Activated CD4-positive, alpha-beta memory T cell treated with anti-CD3 and anti-CD28 coated beads for 36 hours (primary cell): ENCODE data around the gene ZNF497. TPM values are rescaled to one million over a fixed set of nuclear protein-coding genes. Genes with fewer than 3 reads are reported as not detected.

ENCODE experiments used
- CTCF ChIA-PET: fragments of 350-600 bp; sonication (Branson Sonifier 250); formaldehyde crosslinking; loops from one replicate; lab custom pipeline; 2021; ENCODE audit warnings: antibody characterized with exemption, inconsistent platforms; lab: Charles Lee
- POLR2A ChIA-PET: fragments of 350-600 bp; sonication (Branson Sonifier 250); formaldehyde crosslinking; loops from one replicate; lab custom pipeline; 2021; ENCODE audit warnings: antibody characterized with exemption; lab: Charles Lee
- DNase-seq: peaks from one replicate; pipeline ENCODE4 v3.0.0-alpha.2; 2020
- H3K27ac Mint-ChIP-seq: one replicate; pipeline ENCODE4 v1.8.0; 2021; ENCODE audit warnings: mixed read lengths
- H3K27me3 Mint-ChIP-seq: one replicate; pipeline ENCODE4 v1.8.0; 2021; ENCODE audit warnings: mixed read lengths
- H3K36me3 Mint-ChIP-seq: one replicate; pipeline ENCODE4 v1.8.0; 2021; ENCODE audit warnings: mixed read lengths
- H3K4me1 Mint-ChIP-seq: one replicate; pipeline ENCODE4 v1.8.0; 2021; ENCODE audit warnings: low read depth, mixed read lengths
- H3K4me3 Mint-ChIP-seq: one replicate; pipeline ENCODE4 v1.8.0; 2021; ENCODE audit warnings: mild to moderate bottlenecking, mixed read lengths
- H3K9me3 Mint-ChIP-seq: one replicate; pipeline ENCODE4 v1.8.0; 2021; ENCODE audit warnings: mixed read lengths
- intact Hi-C: fragments of 100-400 bp; cut with micrococcal nuclease; formaldehyde crosslinking; loops from one replicate; pipeline ENCODE4 v1.15.1; 2023
- total RNA-seq, 2 experiments: library from RNA; stranded (reverse); gene quantifications; one replicate each; pipeline ENCODE4 v1.2.3, GENCODE V29; 2021

ZNF497 gene
- total RNA-seq, 2 experiments from 2014 or later: 0.31 to 0.93 TPM

DNA sequence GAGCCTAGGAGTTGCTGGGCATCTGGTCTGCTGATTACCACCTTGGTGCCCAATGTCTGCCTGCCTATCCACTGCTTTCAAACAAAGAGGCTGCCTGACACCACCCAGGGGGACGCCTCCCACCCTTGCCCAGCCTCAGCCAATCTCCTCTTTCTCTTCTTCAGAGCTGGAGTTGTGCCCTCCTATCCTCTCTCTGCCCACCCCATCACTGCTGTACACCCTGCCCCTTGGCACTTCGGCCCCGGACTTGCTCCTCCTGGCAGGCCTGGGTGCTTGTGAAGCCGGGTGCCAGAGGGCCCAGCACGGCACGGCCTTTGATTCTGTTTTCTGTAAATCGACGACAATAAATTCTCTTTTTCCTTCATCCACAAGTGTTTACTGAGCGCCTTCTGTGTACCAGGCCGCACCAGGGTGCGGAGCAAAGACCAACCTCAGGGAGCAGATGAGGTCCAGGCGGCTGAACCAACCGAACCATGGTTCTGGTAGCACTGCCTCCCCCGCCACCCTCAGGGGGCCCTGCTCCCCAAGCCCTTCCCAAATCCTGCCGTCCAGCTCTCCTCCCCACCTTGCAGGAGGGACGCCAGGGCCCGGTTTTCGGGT lies 37.9 kb upstream of the ZNF497 start:
- no peak overlapping the region for H3K27ac Mint-ChIP-seq
- ChIA-PET POLR2A (no interaction called here), CTCF (no interaction called here)
- peak overlapping the region; percentile 82 for H3K4me3 Mint-ChIP-seq
- DNase-seq: no peak
- intact Hi-C loops: loop anchor here (10.0 kb wide), 1 partner anchor 486 kb away; the partner anchor contains the start of gene ZNF417
- H3K27me3 Mint-ChIP-seq: peaks cover 3% of the 10 kb centered on the region
- H3K36me3 Mint-ChIP-seq: peaks cover 5% of the 10 kb centered on the region
- peaks cover 21% of the 10 kb centered on the region for H3K4me1 Mint-ChIP-seq
- no peaks in the 10 kb centered on the region for H3K9me3 Mint-ChIP-seq

DNA sequence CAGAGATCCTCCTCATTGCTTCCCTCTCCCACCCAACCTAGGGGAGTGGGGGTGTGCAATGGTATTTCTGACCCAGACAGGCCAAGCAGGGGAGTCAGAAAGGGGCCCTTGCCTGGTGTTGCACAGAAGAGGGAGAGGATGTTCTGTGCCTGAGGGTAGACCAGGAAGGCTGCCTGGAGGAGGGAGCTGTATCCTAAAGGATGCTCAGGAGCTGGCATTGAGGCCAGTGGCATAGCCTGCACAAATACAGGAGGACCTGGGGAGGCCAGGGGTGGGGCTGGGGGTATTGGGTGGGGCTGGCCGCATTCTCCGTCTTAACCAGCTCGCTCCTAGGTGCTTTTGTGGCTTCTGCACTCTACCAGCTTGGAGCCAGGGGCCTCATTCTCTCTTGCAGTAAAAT lies 37.4 kb upstream of the ZNF497 start:
- peaks cover 21% of the 10 kb centered on the region for H3K4me1 Mint-ChIP-seq
- H3K27me3 Mint-ChIP-seq: peaks cover 3% of the 10 kb centered on the region
- H3K27ac Mint-ChIP-seq: no peak overlapping the region
- POLR2A ChIA-PET: no interaction called here
- H3K9me3 Mint-ChIP-seq: no peaks in the 10 kb centered on the region
- no peak for DNase-seq
- CTCF ChIA-PET: no interaction called here
- H3K36me3 Mint-ChIP-seq: peaks cover 8% of the 10 kb centered on the region
- H3K4me3 Mint-ChIP-seq: no peak overlapping the region
- intact Hi-C loops: loop anchor here (10.0 kb wide), 1 partner anchor 485 kb away; the partner anchor contains the start of gene ZNF417

DNA sequence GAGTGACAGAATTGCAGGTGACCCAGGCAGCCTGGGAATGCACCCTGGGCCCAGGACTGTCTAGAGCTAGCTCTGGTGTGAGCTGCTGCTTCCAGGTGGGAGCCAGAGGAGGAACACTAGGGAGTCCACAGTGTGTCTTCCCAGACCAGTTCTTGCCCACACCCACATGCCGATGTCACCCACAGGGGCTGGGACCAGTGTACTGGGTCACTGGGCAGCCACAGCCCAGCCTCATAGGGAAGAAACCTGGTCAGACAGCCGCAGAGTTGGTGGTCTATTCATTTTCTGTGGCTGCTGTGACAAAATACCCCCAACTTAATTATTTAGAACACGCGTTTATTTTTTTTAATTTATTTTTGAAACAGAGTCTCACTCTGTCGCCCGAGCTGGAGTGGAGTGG lies 36.0 kb upstream of the ZNF497 start:
- Mint-ChIP-seq H3K27ac (no peak overlapping the region), H3K4me1 (peaks cover 18% of the 10 kb centered on the region), H3K4me3 (no peak overlapping the region), H3K27me3 (peaks cover 3% of the 10 kb centered on the region), H3K9me3 (no peaks in the 10 kb centered on the region), H3K36me3 (peaks cover 21% of the 10 kb centered on the region)
- no peak for DNase-seq
- ChIA-PET POLR2A (no interaction called here), CTCF (no interaction called here)
- intact Hi-C loops: no loop called here

GRCh38 chr19:58398087-58398486 lies 35.5 kb upstream of the ZNF497 start:
- no peak overlapping the region for H3K4me3 Mint-ChIP-seq
- no peak overlapping the region for H3K27ac Mint-ChIP-seq
- H3K9me3 Mint-ChIP-seq: no peaks in the 10 kb centered on the region
- ChIA-PET CTCF (no interaction called here), POLR2A (no interaction called here)
- H3K36me3 Mint-ChIP-seq: peaks cover 26% of the 10 kb centered on the region
- no peak for DNase-seq
- peaks cover 20% of the 10 kb centered on the region for H3K4me1 Mint-ChIP-seq
- peaks cover 3% of the 10 kb centered on the region for H3K27me3 Mint-ChIP-seq
- intact Hi-C loops: no loop called here

- Mint-ChIP-seq H3K4me3 (no peak overlapping the region), H3K4me1 (peaks cover 22% of the 10 kb centered on the region), H3K36me3 (peaks cover 31% of the 10 kb centered on the region), H3K27ac (no peak overlapping the region), H3K9me3 (no peaks in the 10 kb centered on the region), H3K27me3 (peaks cover 3% of the 10 kb centered on the region)
- POLR2A ChIA-PET: no interaction called here
- intact Hi-C loops: no loop called here
- CTCF ChIA-PET: no interaction called here
- no peak for DNase-seq
Observed at GRCh38 chr19:58397533-58398037, 35.0 kb upstream of the ZNF497 start.

DNA sequence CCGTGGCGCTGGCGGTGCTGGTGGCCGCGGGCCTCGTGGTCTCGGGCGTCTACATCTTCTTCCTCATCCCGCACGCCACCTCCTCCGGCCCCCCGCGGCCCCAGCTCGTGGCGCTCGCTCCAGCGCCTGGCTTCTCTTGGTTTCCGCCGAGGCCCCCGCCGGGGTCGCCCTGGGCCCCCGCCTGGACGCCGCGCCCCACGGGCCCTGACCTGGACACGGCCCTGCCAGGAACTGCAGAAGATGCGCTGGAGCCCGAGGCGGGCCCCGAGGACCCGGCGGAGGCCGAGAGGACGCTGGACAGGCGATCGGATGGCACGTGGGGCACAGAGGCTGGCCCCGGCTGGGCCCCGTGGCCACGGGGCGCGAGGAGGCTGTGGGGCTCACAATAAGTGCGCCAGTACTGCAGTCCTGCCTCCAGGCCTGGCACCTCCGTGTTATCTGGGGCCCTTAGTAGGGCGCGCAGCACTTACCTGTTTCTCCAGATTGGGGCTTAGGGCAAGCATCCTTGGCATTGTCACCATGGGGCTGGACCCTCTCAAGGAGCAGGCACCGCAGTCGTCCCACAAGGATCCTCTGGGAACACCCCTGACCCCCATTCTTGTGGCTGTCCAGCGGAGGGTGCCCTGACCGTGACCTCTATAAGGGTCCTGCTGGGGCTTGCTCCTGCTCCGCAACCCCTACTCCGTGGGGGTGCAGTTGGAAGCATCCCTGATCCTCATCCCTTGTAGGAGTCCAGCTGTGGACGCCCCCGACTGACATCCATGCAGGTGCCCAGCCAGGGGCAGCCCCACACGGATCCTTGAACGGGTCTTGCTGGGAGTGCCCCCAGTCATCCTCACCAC lies 34.4 kb upstream of the ZNF497 start:
- ChIA-PET CTCF (no interaction called here), POLR2A (no interaction called here)
- Mint-ChIP-seq H3K9me3 (no peaks in the 10 kb centered on the region), H3K27me3 (peaks cover 3% of the 10 kb centered on the region), H3K27ac (no peak overlapping the region), H3K4me1 (peaks cover 22% of the 10 kb centered on the region), H3K36me3 (peaks cover 35% of the 10 kb centered on the region), H3K4me3 (no peak overlapping the region)
- intact Hi-C loops: no loop called here
- no peak for DNase-seq

DNA sequence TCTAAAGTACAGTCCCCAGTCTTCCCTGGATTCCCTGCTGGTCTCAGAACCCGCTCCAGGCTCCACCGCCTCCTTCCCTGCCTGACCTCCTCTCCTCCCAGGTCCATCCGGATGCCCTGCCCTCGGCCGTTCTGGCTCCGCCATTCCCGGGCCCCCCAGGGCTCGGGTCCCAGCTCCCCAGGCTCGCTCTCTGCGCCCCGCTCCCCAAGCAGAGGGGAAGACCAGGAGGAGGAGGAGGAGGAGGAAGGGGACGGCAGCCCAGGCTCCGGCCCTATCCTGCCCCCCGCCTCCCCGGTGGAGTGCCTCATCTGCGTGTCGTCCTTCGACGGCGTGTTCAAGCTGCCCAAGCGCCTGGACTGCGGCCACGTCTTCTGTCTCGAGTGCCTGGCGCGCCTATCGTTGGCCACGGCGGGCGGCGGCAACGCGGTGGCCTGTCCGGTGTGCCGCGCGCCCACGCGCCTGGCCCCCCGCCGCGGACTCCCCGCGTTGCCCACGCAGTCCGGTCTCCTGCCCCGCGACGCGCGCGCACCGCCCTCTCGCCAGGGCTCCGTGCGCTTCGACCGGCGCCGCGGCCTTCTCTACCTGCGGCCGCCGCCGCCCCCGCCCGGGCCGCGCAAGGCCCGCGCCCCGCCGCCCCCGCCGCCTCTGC lies 33.6 kb upstream of the ZNF497 start:
- intact Hi-C loops: no loop called here
- H3K36me3 Mint-ChIP-seq: peaks cover 38% of the 10 kb centered on the region
- ChIA-PET POLR2A (no interaction called here), CTCF (interaction anchor here (1.0 kb wide), 1 partner anchor 118 kb away, joined by 4 read pairs; no protein-coding TSS in a partner anchor)
- H3K4me3 Mint-ChIP-seq: no peak overlapping the region
- H3K9me3 Mint-ChIP-seq: no peaks in the 10 kb centered on the region
- H3K27me3 Mint-ChIP-seq: peaks cover 3% of the 10 kb centered on the region
- no peak overlapping the region for H3K27ac Mint-ChIP-seq
- H3K4me1 Mint-ChIP-seq: peaks cover 22% of the 10 kb centered on the region
- no peak for DNase-seq

GRCh38 chr19:58395220-58395978 lies 32.8 kb upstream of the ZNF497 start, which contains the start of gene RNF225:
RNF225 (plus strand) TSS chr19:58395656; CDS start chr19:58396090, 434 bp downstream.
- H3K36me3 Mint-ChIP-seq: peaks cover 45% of the 10 kb centered on the region
- H3K4me1 Mint-ChIP-seq: peaks cover 20% of the 10 kb centered on the region
- intact Hi-C loops: no loop called here
- H3K27ac Mint-ChIP-seq: no peak within 1 kb of the TSS
- CTCF ChIA-PET: interaction anchor here (1.0 kb wide), 1 partner anchor 119 kb away, joined by 4 read pairs; no protein-coding TSS in a partner anchor
- H3K9me3 Mint-ChIP-seq: no peaks in the 10 kb centered on the region
- POLR2A ChIA-PET: no interaction called here
- no peak for DNase-seq
- peaks cover 3% of the 10 kb centered on the region for H3K27me3 Mint-ChIP-seq
- no peak within 1 kb of the TSS for H3K4me3 Mint-ChIP-seq

- no peak overlapping the region for H3K27ac Mint-ChIP-seq
- ChIA-PET CTCF (interaction anchor here (0.6 kb wide), 1 partner anchor 19 kb away, joined by 3 read pairs; no protein-coding TSS in a partner anchor), POLR2A (interaction anchor here (0.9 kb wide), 1 partner anchor 94 kb away, joined by 3 read pairs; no protein-coding TSS in a partner anchor)
- H3K36me3 Mint-ChIP-seq: peaks cover 47% of the 10 kb centered on the region
- H3K27me3 Mint-ChIP-seq: peaks cover 3% of the 10 kb centered on the region
- intact Hi-C loops: no loop called here
- no peak overlapping the region for H3K4me3 Mint-ChIP-seq
- no peaks in the 10 kb centered on the region for H3K9me3 Mint-ChIP-seq
- peaks cover 21% of the 10 kb centered on the region for H3K4me1 Mint-ChIP-seq
- no peak for DNase-seq
Observed at GRCh38 chr19:58394821-58395219, 32.3 kb upstream of the ZNF497 start.

DNA sequence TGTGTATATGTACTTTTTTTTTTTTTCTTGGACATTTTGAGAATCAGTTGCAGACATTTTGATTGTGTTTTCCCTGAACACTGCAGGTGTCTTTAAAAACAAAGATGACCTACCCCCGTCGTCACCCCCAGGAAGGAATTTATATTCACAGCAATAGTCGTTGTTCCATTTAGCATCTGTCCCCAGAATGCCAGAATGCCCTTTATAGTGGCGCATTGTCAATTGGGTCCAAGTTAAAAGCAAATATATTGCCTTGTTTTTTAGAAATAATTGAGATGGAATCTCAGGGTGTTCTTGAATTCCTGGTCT lies 31.1 kb upstream of the ZNF497 start:
- H3K4me1 Mint-ChIP-seq: peaks cover 28% of the 10 kb centered on the region
- ChIA-PET CTCF (no interaction called here), POLR2A (no interaction called here)
- no peak overlapping the region for H3K27ac Mint-ChIP-seq
- no peak for DNase-seq
- intact Hi-C loops: no loop called here
- no peak overlapping the region for H3K4me3 Mint-ChIP-seq
- peaks cover 3% of the 10 kb centered on the region for H3K27me3 Mint-ChIP-seq
- H3K9me3 Mint-ChIP-seq: no peaks in the 10 kb centered on the region
- peaks cover 53% of the 10 kb centered on the region for H3K36me3 Mint-ChIP-seq

DNA sequence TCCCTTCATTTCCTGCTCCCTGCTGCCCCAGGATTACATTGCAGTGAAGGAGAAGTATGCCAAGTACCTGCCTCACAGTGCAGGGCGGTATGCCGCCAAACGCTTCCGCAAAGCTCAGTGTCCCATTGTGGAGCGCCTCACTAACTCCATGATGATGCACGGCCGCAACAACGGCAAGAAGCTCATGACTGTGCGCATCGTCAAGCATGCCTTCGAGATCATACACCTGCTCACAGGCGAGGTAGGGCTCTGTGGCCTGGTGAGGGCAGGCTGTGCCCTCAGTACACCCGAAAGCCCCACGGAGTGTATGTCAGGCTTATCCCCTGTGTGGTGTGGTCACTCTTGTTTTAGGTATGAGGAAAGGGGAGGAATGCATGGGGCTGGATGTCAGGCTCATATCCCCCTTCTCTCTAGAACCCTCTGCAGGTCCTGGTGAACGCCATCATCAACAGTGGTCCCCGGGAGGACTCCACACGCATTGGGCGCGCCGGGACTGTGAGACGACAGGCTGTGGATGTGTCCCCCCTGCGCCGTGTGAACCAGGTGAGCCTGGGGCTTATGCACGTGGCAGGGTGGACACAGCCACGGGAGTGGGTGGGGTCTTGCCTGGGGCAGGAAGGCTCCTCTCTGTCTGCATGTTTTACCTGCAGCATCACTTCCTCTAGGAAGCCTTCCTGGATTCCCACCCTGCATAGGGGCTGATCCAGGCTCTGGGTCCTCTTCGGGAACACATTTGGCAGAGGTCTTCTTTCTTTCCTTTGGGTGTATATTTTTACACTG lies 30.6 kb upstream of the ZNF497 start:
- intact Hi-C loops: no loop called here
- no peak overlapping the region for H3K27ac Mint-ChIP-seq
- H3K9me3 Mint-ChIP-seq: no peaks in the 10 kb centered on the region
- peaks cover 32% of the 10 kb centered on the region for H3K4me1 Mint-ChIP-seq
- DNase-seq: no peak
- H3K4me3 Mint-ChIP-seq: no peak overlapping the region
- ChIA-PET POLR2A (no interaction called here), CTCF (no interaction called here)
- peaks cover 58% of the 10 kb centered on the region for H3K36me3 Mint-ChIP-seq
- peaks cover 3% of the 10 kb centered on the region for H3K27me3 Mint-ChIP-seq
